ENCODE data around the gene SLC6A2. TPM values are rescaled to one million over a fixed set of nuclear protein-coding genes. Genes with fewer than 3 reads are reported as not detected.

The SLC6A2 gene
- total RNA-seq, 6 donors from 2014 or later: 0.20 TPM; not detected in 5

Other genes starting within 250 kb of the SLC6A2 start
- 100 to 1,000 TPM in 4 of 6 donors, 10 to 100 TPM in 2; 45.7 to 265 (median 143) TPM for gene MMP2, start 176.8 kb upstream of the SLC6A2 start, total RNA-seq
- gene LPCAT2, start 146.9 kb upstream of the SLC6A2 start, total RNA-seq: 10 to 100 TPM; 14.4 to 33.9 (median 26.9) TPM
- gene CAPNS2, start 89.3 kb upstream of the SLC6A2 start, total RNA-seq: 1 to 10 TPM in 4 of 6 donors, under 1 TPM in 1, not detected in 1; 0.72 to 3.1 (median 2.1) TPM
- gene CES1, start 177.1 kb downstream of the SLC6A2 start, total RNA-seq: 100 to 1,000 TPM; 110 to 224 (median 187) TPM
- not detected for gene CES5A, start 219.4 kb downstream of the SLC6A2 start, total RNA-seq

All from upper lobe of left lung (tissue), 6 donors.